ENCODE measurements around the gene AIFM3. TPM values are rescaled to one million over a fixed set of nuclear protein-coding genes. Genes with fewer than 3 reads are reported as not detected.

Gene AIFM3
- total and polyA plus RNA-seq, 2 experiments from 2014 or later, result 0.45 to 1.5 TPM

DNA sequence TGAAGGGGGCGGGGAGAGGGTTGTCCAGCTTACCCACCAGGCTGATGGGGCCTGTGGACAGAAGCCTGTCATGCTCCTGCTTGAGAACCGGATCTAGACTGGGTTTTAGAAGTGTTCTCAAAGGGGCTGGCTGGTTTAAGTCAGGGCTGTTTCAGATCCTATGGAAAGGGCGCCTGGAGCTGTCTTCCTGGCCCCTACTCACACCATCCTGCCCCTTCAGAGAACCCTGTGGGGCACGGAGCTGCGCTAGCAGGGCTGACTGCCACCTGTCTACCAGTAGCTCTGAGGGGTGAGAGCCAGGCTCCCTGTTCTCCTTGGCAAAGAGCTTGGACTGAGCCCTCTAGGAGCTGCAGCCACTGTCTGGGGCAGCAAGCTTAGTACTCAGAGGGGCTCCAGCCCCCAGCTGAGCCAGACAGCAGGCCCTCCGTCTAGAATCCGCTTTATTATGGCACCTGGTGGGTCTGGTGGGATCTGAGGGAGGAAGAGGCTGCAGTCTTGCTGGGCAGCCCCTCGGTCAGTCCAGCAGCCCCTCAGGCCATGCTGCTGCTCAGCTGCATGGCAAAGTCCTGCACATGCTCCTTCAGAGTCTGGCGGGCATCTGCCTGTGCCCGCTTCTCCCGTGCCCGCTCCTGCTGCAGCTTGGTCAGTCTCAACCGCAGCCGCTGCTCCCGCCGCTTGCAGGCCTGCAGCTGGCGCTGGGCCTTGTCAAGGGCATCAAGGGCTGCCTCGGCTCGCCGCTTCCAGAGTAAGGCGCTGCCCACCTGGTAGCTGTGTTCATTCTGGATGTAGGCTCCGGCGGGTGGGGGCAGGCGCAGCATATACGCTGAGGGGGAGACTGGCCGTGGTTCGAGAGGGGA is 32.5 kb downstream of the AIFM3 start:
- no peak overlapping the region for H3K4me3 ChIP-seq
- peak overlapping the region; percentile 91; the same call in 1 of the 3 replicates for H3K4me3 Mint-ChIP-seq
- ATAC-seq, result no peak

More for the DNA sequence above, 32.5 kb downstream of the AIFM3 start:
- H3K27me3 Mint-ChIP-seq (ENCODE audit: insufficient read depth, low read depth, poor library complexity), result peaks cover 14% of the 10 kb centered on the region
- Histone ChIP-seq H3K27ac (ENCODE audit: low read depth) (no peak overlapping the region), H3K27me3 (ENCODE audit: insufficient read depth) (no peaks in the 10 kb centered on the region), H2AFZ (no peak overlapping the region), H4K20me1 (replicated peaks; ENCODE audit: insufficient read depth) (no peaks in the 10 kb centered on the region), H3K36me3 (ENCODE audit: insufficient read depth) (no peaks in the 10 kb centered on the region), H3K4me2 (no peak overlapping the region), H3K9me2 (ENCODE audit: insufficient read depth) (no peaks in the 10 kb centered on the region), H3F3A (replicated peaks; ENCODE audit: low read depth) (peaks cover 10% of the 10 kb centered on the region; the same call in 1 of the 2 replicates), H3K4me1 (ENCODE audit: insufficient read depth) (peaks cover 9% of the 10 kb centered on the region), H3K79me2 (replicated peaks; ENCODE audit: insufficient read depth) (0 out of 2 replicates have a peak, but pooled peaks cover 4% of the 10 kb centered on the region)
- H3K27ac Mint-ChIP-seq, result no peak overlapping the region
- H3K36me3 Mint-ChIP-seq (ENCODE audit: low read depth), result peaks cover 22% of the 10 kb centered on the region; the same call in 1 of the 3 replicates
- no peaks in the 10 kb centered on the region for H3K9me3 Mint-ChIP-seq
- peaks cover 8% of the 10 kb centered on the region; the same call in 2 of the 3 replicates for H3K4me1 Mint-ChIP-seq
- DNase-seq (ENCODE audit: low spot score), result no peak
- TF ChIP-seq, protein P1, sequence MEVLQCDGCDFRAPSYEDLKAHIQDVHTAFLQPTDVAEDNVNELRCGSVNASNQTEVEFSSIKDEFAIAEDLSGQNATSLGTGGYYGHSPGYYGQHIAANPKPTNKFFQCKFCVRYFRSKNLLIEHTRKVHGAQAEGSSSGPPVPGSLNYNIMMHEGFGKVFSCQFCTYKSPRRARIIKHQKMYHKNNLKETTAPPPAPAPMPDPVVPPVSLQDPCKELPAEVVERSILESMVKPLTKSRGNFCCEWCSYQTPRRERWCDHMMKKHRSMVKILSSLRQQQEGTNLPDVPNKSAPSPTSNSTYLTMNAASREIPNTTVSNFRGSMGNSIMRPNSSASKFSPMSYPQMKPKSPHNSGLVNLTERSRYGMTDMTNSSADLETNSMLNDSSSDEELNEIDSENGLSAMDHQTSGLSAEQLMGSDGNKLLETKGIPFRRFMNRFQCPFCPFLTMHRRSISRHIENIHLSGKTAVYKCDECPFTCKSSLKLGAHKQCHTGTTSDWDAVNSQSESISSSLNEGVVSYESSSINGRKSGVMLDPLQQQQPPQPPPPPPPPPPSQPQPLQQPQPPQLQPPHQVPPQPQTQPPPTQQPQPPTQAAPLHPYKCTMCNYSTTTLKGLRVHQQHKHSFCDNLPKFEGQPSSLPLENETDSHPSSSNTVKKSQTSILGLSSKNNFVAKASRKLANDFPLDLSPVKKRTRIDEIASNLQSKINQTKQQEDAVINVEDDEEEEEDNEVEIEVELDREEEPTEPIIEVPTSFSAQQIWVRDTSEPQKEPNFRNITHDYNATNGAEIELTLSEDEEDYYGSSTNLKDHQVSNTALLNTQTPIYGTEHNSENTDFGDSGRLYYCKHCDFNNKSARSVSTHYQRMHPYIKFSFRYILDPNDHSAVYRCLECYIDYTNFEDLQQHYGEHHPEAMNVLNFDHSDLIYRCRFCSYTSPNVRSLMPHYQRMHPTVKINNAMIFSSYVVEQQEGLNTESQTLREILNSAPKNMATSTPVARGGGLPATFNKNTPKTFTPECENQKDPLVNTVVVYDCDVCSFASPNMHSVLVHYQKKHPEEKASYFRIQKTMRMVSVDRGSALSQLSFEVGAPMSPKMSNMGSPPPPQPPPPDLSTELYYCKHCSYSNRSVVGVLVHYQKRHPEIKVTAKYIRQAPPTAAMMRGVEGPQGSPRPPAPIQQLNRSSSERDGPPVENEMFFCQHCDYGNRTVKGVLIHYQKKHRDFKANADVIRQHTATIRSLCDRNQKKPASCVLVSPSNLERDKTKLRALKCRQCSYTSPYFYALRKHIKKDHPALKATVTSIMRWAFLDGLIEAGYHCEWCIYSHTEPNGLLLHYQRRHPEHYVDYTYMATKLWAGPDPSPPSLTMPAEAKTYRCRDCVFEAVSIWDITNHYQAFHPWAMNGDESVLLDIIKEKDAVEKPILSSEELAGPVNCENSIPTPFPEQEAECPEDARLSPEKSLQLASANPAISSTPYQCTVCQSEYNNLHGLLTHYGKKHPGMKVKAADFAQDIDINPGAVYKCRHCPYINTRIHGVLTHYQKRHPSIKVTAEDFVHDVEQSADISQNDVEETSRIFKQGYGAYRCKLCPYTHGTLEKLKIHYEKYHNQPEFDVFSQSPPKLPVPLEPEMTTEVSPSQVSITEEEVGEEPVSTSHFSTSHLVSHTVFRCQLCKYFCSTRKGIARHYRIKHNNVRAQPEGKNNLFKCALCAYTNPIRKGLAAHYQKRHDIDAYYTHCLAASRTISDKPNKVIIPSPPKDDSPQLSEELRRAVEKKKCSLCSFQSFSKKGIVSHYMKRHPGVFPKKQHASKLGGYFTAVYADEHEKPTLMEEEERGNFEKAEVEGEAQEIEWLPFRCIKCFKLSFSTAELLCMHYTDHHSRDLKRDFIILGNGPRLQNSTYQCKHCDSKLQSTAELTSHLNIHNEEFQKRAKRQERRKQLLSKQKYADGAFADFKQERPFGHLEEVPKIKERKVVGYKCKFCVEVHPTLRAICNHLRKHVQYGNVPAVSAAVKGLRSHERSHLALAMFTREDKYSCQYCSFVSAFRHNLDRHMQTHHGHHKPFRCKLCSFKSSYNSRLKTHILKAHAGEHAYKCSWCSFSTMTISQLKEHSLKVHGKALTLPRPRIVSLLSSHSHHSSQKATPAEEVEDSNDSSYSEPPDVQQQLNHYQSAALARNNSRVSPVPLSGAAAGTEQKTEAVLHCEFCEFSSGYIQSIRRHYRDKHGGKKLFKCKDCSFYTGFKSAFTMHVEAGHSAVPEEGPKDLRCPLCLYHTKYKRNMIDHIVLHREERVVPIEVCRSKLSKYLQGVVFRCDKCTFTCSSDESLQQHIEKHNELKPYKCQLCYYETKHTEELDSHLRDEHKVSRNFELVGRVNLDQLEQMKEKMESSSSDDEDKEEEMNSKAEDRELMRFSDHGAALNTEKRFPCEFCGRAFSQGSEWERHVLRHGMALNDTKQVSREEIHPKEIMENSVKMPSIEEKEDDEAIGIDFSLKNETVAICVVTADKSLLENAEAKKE (CRISPR knock-in tag; IDR thresholded peaks at IDR 0.05), result no peak
- TF ChIP-seq NANOG (IDR thresholded peaks at IDR 0.05; ENCODE audit: borderline replicate concordance) (no peak), ZNF114 (CRISPR knock-in tag; IDR thresholded peaks at IDR 0.05) (no peak), ZNF331 (CRISPR knock-in tag; IDR thresholded peaks at IDR 0.05; ENCODE audit: low read depth) (no peak), JUNB (IDR thresholded peaks at IDR 0.05; ENCODE audit: unreplicated experiment) (no peak), EZH2 (IDR thresholded peaks at IDR 0.05; ENCODE audit: low read depth, unreplicated experiment) (no peak), CREB1 (CRISPR knock-in tag; IDR thresholded peaks at IDR 0.05; ENCODE audit: low read depth) (no peak), POLR2AphosphoS5 (IDR thresholded peaks at IDR 0.05; ENCODE audit: low read depth) (no peak), EZH2phosphoT487 (IDR thresholded peaks at IDR 0.05; ENCODE audit: unreplicated experiment) (no peak), STAT1 (IDR thresholded peaks at IDR 0.05; ENCODE audit: unreplicated experiment) (no peak)
- TF ChIP-seq, protein P2, sequence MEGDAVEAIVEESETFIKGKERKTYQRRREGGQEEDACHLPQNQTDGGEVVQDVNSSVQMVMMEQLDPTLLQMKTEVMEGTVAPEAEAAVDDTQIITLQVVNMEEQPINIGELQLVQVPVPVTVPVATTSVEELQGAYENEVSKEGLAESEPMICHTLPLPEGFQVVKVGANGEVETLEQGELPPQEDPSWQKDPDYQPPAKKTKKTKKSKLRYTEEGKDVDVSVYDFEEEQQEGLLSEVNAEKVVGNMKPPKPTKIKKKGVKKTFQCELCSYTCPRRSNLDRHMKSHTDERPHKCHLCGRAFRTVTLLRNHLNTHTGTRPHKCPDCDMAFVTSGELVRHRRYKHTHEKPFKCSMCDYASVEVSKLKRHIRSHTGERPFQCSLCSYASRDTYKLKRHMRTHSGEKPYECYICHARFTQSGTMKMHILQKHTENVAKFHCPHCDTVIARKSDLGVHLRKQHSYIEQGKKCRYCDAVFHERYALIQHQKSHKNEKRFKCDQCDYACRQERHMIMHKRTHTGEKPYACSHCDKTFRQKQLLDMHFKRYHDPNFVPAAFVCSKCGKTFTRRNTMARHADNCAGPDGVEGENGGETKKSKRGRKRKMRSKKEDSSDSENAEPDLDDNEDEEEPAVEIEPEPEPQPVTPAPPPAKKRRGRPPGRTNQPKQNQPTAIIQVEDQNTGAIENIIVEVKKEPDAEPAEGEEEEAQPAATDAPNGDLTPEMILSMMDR (conservative IDR thresholded peaks at IDR 0.05; ENCODE audit: low read depth in 2 of 2), result no peak
- TF ChIP-seq, protein P3, sequence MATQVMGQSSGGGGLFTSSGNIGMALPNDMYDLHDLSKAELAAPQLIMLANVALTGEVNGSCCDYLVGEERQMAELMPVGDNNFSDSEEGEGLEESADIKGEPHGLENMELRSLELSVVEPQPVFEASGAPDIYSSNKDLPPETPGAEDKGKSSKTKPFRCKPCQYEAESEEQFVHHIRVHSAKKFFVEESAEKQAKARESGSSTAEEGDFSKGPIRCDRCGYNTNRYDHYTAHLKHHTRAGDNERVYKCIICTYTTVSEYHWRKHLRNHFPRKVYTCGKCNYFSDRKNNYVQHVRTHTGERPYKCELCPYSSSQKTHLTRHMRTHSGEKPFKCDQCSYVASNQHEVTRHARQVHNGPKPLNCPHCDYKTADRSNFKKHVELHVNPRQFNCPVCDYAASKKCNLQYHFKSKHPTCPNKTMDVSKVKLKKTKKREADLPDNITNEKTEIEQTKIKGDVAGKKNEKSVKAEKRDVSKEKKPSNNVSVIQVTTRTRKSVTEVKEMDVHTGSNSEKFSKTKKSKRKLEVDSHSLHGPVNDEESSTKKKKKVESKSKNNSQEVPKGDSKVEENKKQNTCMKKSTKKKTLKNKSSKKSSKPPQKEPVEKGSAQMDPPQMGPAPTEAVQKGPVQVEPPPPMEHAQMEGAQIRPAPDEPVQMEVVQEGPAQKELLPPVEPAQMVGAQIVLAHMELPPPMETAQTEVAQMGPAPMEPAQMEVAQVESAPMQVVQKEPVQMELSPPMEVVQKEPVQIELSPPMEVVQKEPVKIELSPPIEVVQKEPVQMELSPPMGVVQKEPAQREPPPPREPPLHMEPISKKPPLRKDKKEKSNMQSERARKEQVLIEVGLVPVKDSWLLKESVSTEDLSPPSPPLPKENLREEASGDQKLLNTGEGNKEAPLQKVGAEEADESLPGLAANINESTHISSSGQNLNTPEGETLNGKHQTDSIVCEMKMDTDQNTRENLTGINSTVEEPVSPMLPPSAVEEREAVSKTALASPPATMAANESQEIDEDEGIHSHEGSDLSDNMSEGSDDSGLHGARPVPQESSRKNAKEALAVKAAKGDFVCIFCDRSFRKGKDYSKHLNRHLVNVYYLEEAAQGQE (IDR thresholded peaks at IDR 0.05; ENCODE audit: unreplicated experiment), result no peak
